H1 (cell line): ENCODE data around the gene GPC3. TPM values are rescaled to one million over a fixed set of nuclear protein-coding genes. Genes with fewer than 3 reads are reported as not detected.

Source experiments
- CTCF ChIA-PET: fragments of 300-600 bp; sonication (Branson Sonifier 250); formaldehyde crosslinking; loops from one replicate; lab custom pipeline; 2021; ENCODE audit not compliant: partially characterized antibody; lab: Charles Lee
- POLR2A ChIA-PET: fragments of 300-600 bp; sonication (Branson Sonifier 250); formaldehyde crosslinking; loops from one replicate; lab custom pipeline; 2021; ENCODE audit warnings: inconsistent platforms; ENCODE audit not compliant: partially characterized antibody; lab: Charles Lee
- DNase-seq, 2 experiments: peaks; one replicate each; pipeline versions ENCODE4 v3.0.0 to v3.0.0-alpha.2; 2010 to 2022; ENCODE audit warnings: low spot score in 2 of 2, low read depth in 1 of 2, mixed read lengths in 1 of 2
- FAIRE-seq: peaks from 2 replicates; lab custom pipeline; 2011; peaks lifted over from hg19 to GRCh38; lab: Jason Lieb, UNC
- H2AFZ ChIP-seq: 2 replicates; pipeline ENCODE4 v1.8.1; 2012; ENCODE audit warnings: low read length, inconsistent platforms
- H2AK5ac ChIP-seq: 2 replicates; pipeline ENCODE4 v1.6.1; 2013; ENCODE audit warnings: low read depth, low read length
- H2BK120ac ChIP-seq: replicated peaks from 2 replicates; pipeline ENCODE3; 2013; ENCODE audit warnings: low read depth, low read length, inconsistent platforms
- H2BK12ac ChIP-seq: 2 replicates; pipeline ENCODE4 v1.6.1; 2013; ENCODE audit warnings: low read depth, low read length
- H2BK15ac ChIP-seq: 2 replicates; pipeline ENCODE4 v1.6.1; 2013; ENCODE audit warnings: low read length
- H2BK20ac ChIP-seq: 2 replicates; pipeline ENCODE4 v1.6.1; 2013; ENCODE audit warnings: low read length
- H2BK5ac ChIP-seq: 2 replicates; pipeline ENCODE4 v1.6.1; 2013; ENCODE audit warnings: low read depth, low read length
- H3K14ac ChIP-seq: 2 replicates; pipeline ENCODE4 v1.6.1; 2013; ENCODE audit warnings: inconsistent platforms; ENCODE audit not compliant: insufficient read length
- H3K18ac ChIP-seq: 2 replicates; pipeline ENCODE4 v1.6.1; 2013; ENCODE audit warnings: low read length; ENCODE audit errors: extremely low read depth
- H3K23ac ChIP-seq: 2 replicates; pipeline ENCODE4 v1.6.1; 2013; ENCODE audit warnings: inconsistent platforms; ENCODE audit not compliant: insufficient read length
- H3K23me2 ChIP-seq: 2 replicates; pipeline ENCODE4 v1.6.1; 2013; ENCODE audit warnings: low read depth, low read length
- H3K27ac ChIP-seq: 2 replicates; pipeline ENCODE4 v1.6.1; 2011; ENCODE audit warnings: low read depth, low read length, inconsistent platforms
- H3K27me3 ChIP-seq, 4 experiments: replicated peaks in 1 of 4; 1 replicate in 1 of 4; 2 replicates in 3 of 4; pipeline versions ENCODE4 v1.6.1 to v1.8.1; 2011 to 2013; ENCODE audit warnings: low read length in 3 of 4, mild to moderate bottlenecking in 3 of 4, inconsistent platforms in 2 of 4, mixed read lengths in 2 of 4, moderate library complexity in 1 of 4; ENCODE audit not compliant: control insufficient read depth in 3 of 4, insufficient read depth in 3 of 4; ENCODE audit errors: extremely low read depth in 1 of 4
- H3K36me3 ChIP-seq, 4 experiments: 2 replicates each; pipeline versions ENCODE4 v1.6.1 to v1.8.1; 2011 to 2013; ENCODE audit warnings: mild to moderate bottlenecking in 4 of 4, low read length in 3 of 4, moderate library complexity in 2 of 4, control low read depth in 1 of 4, inconsistent platforms in 1 of 4; ENCODE audit not compliant: insufficient read depth in 4 of 4, control insufficient read depth in 2 of 4
- H3K4ac ChIP-seq: replicated peaks from 2 replicates; pipeline ENCODE3; 2013; ENCODE audit warnings: low read length, low read depth, mixed read lengths, inconsistent platforms; ENCODE audit not compliant: insufficient read length
- H3K4me1 ChIP-seq, 4 experiments: replicated peaks in 1 of 4; 1 replicate in 1 of 4; 2 replicates in 3 of 4; pipeline versions ENCODE4 v1.6.1 to v1.8.1; 2011 to 2013; ENCODE audit warnings: low read length in 3 of 4, inconsistent platforms in 2 of 4, mixed read lengths in 1 of 4; ENCODE audit not compliant: insufficient read depth in 4 of 4, control insufficient read depth in 3 of 4
- H3K4me2 ChIP-seq, 2 experiments: 2 replicates each; pipeline versions ENCODE4 v1.6.1 to v1.8.1; 2011 to 2013; ENCODE audit warnings: low read depth in 2 of 2, low read length in 2 of 2, control low read depth in 1 of 2, inconsistent platforms in 1 of 2, mild to moderate bottlenecking in 1 of 2; ENCODE audit not compliant: insufficient read depth in 1 of 2
- H3K4me3 ChIP-seq, 4 experiments: fragments of 200-600, 300-600 bp in 1 of 4; sonication (generic), shearing (Covaris generic), sonication (Bioruptor Twin) in 1 of 4; 2 replicates each; pipeline versions ENCODE4 v1.5.1 to v1.8.1; 2011 to 2016; ENCODE audit warnings: low read length in 4 of 4, low read depth in 3 of 4, control low read depth in 2 of 4, inconsistent platforms in 2 of 4, mild to moderate bottlenecking in 2 of 4, mixed read lengths in 1 of 4, moderate library complexity in 1 of 4; ENCODE audit not compliant: insufficient read depth in 2 of 4; ENCODE audit errors: extremely low read depth in 1 of 4
- H3K56ac ChIP-seq: replicated peaks from 2 replicates; pipeline ENCODE3; 2013; ENCODE audit warnings: low read depth, mild to moderate bottlenecking, mixed read lengths, low read length, inconsistent platforms; ENCODE audit not compliant: insufficient read length
- H3K79me1 ChIP-seq: 2 replicates; pipeline ENCODE4 v1.6.1; 2013; ENCODE audit warnings: low read depth, low read length, control low read depth
- H3K79me2 ChIP-seq, 2 experiments: 2 replicates each; pipeline versions ENCODE4 v1.6.1 to v1.8.1; 2012 to 2013; ENCODE audit warnings: low read length in 2 of 2, mild to moderate bottlenecking in 2 of 2, inconsistent platforms in 1 of 2; ENCODE audit not compliant: insufficient read depth in 2 of 2, control insufficient read depth in 1 of 2
- H3K9ac ChIP-seq, 4 experiments: replicated peaks in 1 of 4; 1 replicate in 1 of 4; 2 replicates in 3 of 4; pipeline versions ENCODE4 v1.6.1 to v1.8.1; 2011 to 2013; ENCODE audit warnings: low read depth in 3 of 4, low read length in 3 of 4, control low read depth in 2 of 4, mild to moderate bottlenecking in 2 of 4, moderate library complexity in 2 of 4, inconsistent platforms in 1 of 4; ENCODE audit errors: extremely low read depth in 1 of 4
- H3K9me3 ChIP-seq, 2 experiments: 2 replicates each; pipeline versions ENCODE4 v1.6.1 to v1.8.1; 2012 to 2013; ENCODE audit warnings: mild to moderate bottlenecking in 2 of 2, moderate library complexity in 2 of 2, control low read depth in 1 of 2, inconsistent platforms in 1 of 2, low read depth in 1 of 2, low read length in 1 of 2, mixed read lengths in 1 of 2; ENCODE audit not compliant: insufficient read depth in 2 of 2
- H4K20me1 ChIP-seq, 2 experiments: replicated peaks in 1 of 2; 2 replicates each; pipeline versions ENCODE3 to v1.8.1; 2011 to 2013; ENCODE audit warnings: inconsistent platforms in 2 of 2, low read length in 2 of 2, mild to moderate bottlenecking in 1 of 2; ENCODE audit not compliant: insufficient read depth in 2 of 2, control insufficient read depth in 1 of 2
- H4K5ac ChIP-seq: 2 replicates; pipeline ENCODE4 v1.6.1; 2013; ENCODE audit warnings: low read length, low read depth, mixed read lengths, inconsistent platforms; ENCODE audit not compliant: insufficient read length
- H4K8ac ChIP-seq: 2 replicates; pipeline ENCODE4 v1.8.0; 2013; ENCODE audit warnings: mild to moderate bottlenecking, moderate library complexity, low read length, inconsistent platforms; ENCODE audit not compliant: insufficient read depth; ENCODE audit errors: extremely low read depth
- H4K91ac ChIP-seq: replicated peaks from 2 replicates; pipeline ENCODE3; 2013; ENCODE audit warnings: low read length, mixed read lengths, inconsistent platforms; ENCODE audit not compliant: insufficient read length
- ATF2 ChIP-seq: IDR thresholded peaks from 2 replicates; pipeline ENCODE4 v1.6.1; 2012; ENCODE audit warnings: low read length, inconsistent platforms
- CHD1 ChIP-seq: IDR thresholded peaks from 2 replicates; pipeline ENCODE4 v1.6.1; 2012; ENCODE audit warnings: low read depth, low read length, improper control_type of control experiment
- CHD2 ChIP-seq: IDR thresholded peaks from 2 replicates; pipeline ENCODE4 v1.6.1; 2012; ENCODE audit warnings: low read length, improper control_type of control experiment
- EGR1 ChIP-seq: IDR thresholded peaks from 2 replicates; pipeline ENCODE4 v1.6.1; 2011; ENCODE audit warnings: low read depth, low read length, borderline replicate concordance
- HDAC2 ChIP-seq, 2 experiments: fragments of 300-600 bp in 1 of 2; sonication (generic) in 1 of 2; IDR thresholded peaks; 2 replicates each; pipeline ENCODE4 v1.6.1; 2011 to 2012; ENCODE audit warnings: low read depth in 2 of 2, low read length in 2 of 2, mild to moderate bottlenecking in 2 of 2, moderate library complexity in 2 of 2, borderline replicate concordance in 1 of 2, inconsistent platforms in 1 of 2
- KDM5A ChIP-seq: fragments of 200-600 bp; IDR thresholded peaks from 2 replicates; pipeline ENCODE4 v1.7.1; 2012; ENCODE audit warnings: mild to moderate bottlenecking, low read length, inconsistent platforms, mixed read lengths
- NRF1 ChIP-seq: IDR thresholded peaks from 2 replicates; pipeline ENCODE4 v1.6.1; 2011; ENCODE audit warnings: mild to moderate bottlenecking, low read depth, low read length, improper control_type of control experiment
- PHF8 ChIP-seq: fragments of 200-600 bp; sonication (generic); conservative IDR thresholded peaks from 2 replicates; pipeline ENCODE4 v1.7.1; 2012; ENCODE audit warnings: low read depth, mild to moderate bottlenecking, inconsistent platforms, low read length, moderate library complexity
- POU5F1 ChIP-seq: IDR thresholded peaks from 2 replicates; pipeline ENCODE4 v1.6.1; 2011; ENCODE audit warnings: low read depth, mild to moderate bottlenecking, low read length, moderate library complexity
- SIRT6 ChIP-seq: IDR thresholded peaks from one replicate; pipeline ENCODE4 v1.7.1; 2012; ENCODE audit warnings: low read length, inconsistent platforms
- SP4 ChIP-seq: IDR thresholded peaks from 2 replicates; pipeline ENCODE4 v1.6.1; 2012; ENCODE audit warnings: low read length, inconsistent platforms
- TAF7 ChIP-seq: optimal IDR thresholded peaks from 2 replicates; pipeline ENCODE3; 2011; ENCODE audit warnings: low read depth, mild to moderate bottlenecking, inconsistent platforms, low read length, moderate library complexity, borderline replicate concordance
- TBP ChIP-seq: IDR thresholded peaks from 2 replicates; pipeline ENCODE4 v1.6.1; 2011; ENCODE audit warnings: low read depth, low read length, improper control_type of control experiment
- polyA plus RNA-seq, 7 experiments: library from polyadenylated mRNA; depleted of rRNA in 3 of 7; stranded (reverse) in 5 of 7; unstranded in 2 of 7; fragments of >200 nt in 5 of 7; fragments of 200-250 nt in 2 of 7; gene quantifications; 1 replicate in 5 of 7; 2 replicates in 1 of 7; 4 replicates in 1 of 7; pipeline versions ENCODE4 v1.2.1 to v1.2.3, GENCODE V29; 2011 to 2013; ENCODE audit warnings: missing spikeins in 2 of 7, mixed read lengths in 2 of 7
- total RNA-seq: library from RNA; stranded (reverse); fragmentation: NEBNext Ultra II Directional; extraction: Animal tissue kit (Norgen Biotek cat#: 25700); gene quantifications from 2 replicates; pipeline ENCODE4 v1.2.1, GENCODE V29; 2021

The GPC3 gene
- total and polyA plus RNA-seq, 2 of the 8 experiments (the other 6 are each of a cell fraction or from before 2014, with no cell fraction given) = 64.8 to 71.9 TPM

- Histone ChIP-seq H3K14ac (no peak overlapping the region), H3K27ac (no peak overlapping the region), H3K79me2 (no peaks in the 10 kb centered on the region), H4K5ac (no peak overlapping the region), H2BK120ac (no peak overlapping the region), H3K9ac (no peak overlapping the region), H3K23me2 (no peaks in the 10 kb centered on the region), H2BK20ac (no peak overlapping the region), H4K20me1 (no peaks in the 10 kb centered on the region), H4K8ac (no peak overlapping the region), H2AFZ (no peak overlapping the region), H3K56ac (no peak overlapping the region), H3K79me1 (no peaks in the 10 kb centered on the region), H3K4me2 (no peak overlapping the region), H3K4ac (no peak overlapping the region), H2BK5ac (no peak overlapping the region), H3K23ac (no peak overlapping the region), H3K36me3 (no peaks in the 10 kb centered on the region), H3K18ac (no peak overlapping the region), H3K9me3 (no peaks in the 10 kb centered on the region), H3K4me1 (no peaks in the 10 kb centered on the region; a peak in 1 of 7 replicates), H4K91ac (no peak overlapping the region), H2BK12ac (no peak overlapping the region), H3K4me3 (no peak overlapping the region), H2AK5ac (no peak overlapping the region), H3K27me3 (no peaks in the 10 kb centered on the region), H2BK15ac (no peak overlapping the region)
- TF ChIP-seq KDM5A (no peak), ATF2 (no peak), PHF8 (no peak), HDAC2 (IDR thresholded peaks at IDR 0.05; ENCODE audit: borderline replicate concordance in 1 of 2, low read depth in 2 of 2, low read length in 2 of 2) (no peak), SP4 (no peak), POU5F1 (no peak), NRF1 (no peak), TAF7 (no peak), SIRT6 (no peak), CHD2 (no peak), CHD1 (no peak), TBP (no peak), EGR1 (no peak)
- FAIRE-seq (no peak), DNase-seq (no peak)
- ChIA-PET POLR2A (no interaction called here), CTCF (interaction anchor here (0.7 kb wide), 1 partner anchor 23 kb away, joined by 4 read pairs; no protein-coding TSS in a partner anchor)
Measured at GRCh38 chrX:133876646-133877045, 108.7 kb downstream of the GPC3 start.
